Glutamatergic neuron (in vitro differentiated cells): ENCODE data around the gene PTGR1. TPM values are rescaled to one million over a fixed set of nuclear protein-coding genes. Genes with fewer than 3 reads are reported as not detected.
A peak's percentile ranks its signal among the peaks of the same experiment; 100 is the strongest.

Experiments
- DNase-seq: peaks from one replicate; pipeline ENCODE4 v3.0.0; 2022
- H3K27ac Mint-ChIP-seq: one replicate; pipeline ENCODE4 v1.8.0; 2020; ENCODE audit warnings: mild to moderate bottlenecking, mixed read lengths, inconsistent platforms; ENCODE audit not compliant: unreplicated experiment
- H3K27me3 Mint-ChIP-seq: one replicate; pipeline ENCODE4 v1.8.0; 2020; ENCODE audit warnings: mild to moderate bottlenecking, moderate library complexity, mixed read lengths, inconsistent platforms; ENCODE audit not compliant: unreplicated experiment
- H3K36me3 Mint-ChIP-seq: one replicate; pipeline ENCODE4 v1.8.0; 2020; ENCODE audit warnings: mild to moderate bottlenecking, mixed read lengths, inconsistent platforms; ENCODE audit not compliant: unreplicated experiment
- H3K4me1 Mint-ChIP-seq: one replicate; pipeline ENCODE4 v1.8.0; 2020; ENCODE audit warnings: mild to moderate bottlenecking, low read depth, mixed read lengths, inconsistent platforms; ENCODE audit not compliant: unreplicated experiment
- H3K4me3 Mint-ChIP-seq: one replicate; pipeline ENCODE4 v1.8.0; 2020; ENCODE audit warnings: mild to moderate bottlenecking, mixed read lengths, inconsistent platforms; ENCODE audit not compliant: unreplicated experiment
- H3K9me3 Mint-ChIP-seq: one replicate; pipeline ENCODE4 v1.8.0; 2020; ENCODE audit warnings: mild to moderate bottlenecking, moderate library complexity, mixed read lengths, inconsistent platforms; ENCODE audit not compliant: unreplicated experiment
- long read RNA-seq: library from polyadenylated mRNA; unstranded; transcript quantifications from one replicate; pipeline ENCODE4 v2.0.0, GENCODE V29; 2020; ENCODE audit not compliant: unreplicated experiment
- total RNA-seq: library from RNA; stranded (reverse); fragmentation: NEBNext Ultra II Directional; extraction: Animal tissue kit (Norgen Biotek cat#: 25700); gene quantifications from one replicate; pipeline ENCODE4 v1.2.1, GENCODE V29; 2021; ENCODE audit not compliant: unreplicated experiment
- TF ChIP-seq, protein P1 (sequence below): fragments of 200-600 bp; sonication (generic); IDR thresholded peaks from one replicate; pipeline ENCODE4 v1.5.0; 2021; ENCODE audit not compliant: partially characterized antibody, unreplicated experiment

The PTGR1 gene
- 23.4 TPM for total RNA-seq
- long read RNA-seq, transcript PTGR1-205 (10 exons, 1,407 nt) = major isoform, 22 of 41 reads
- long read RNA-seq, transcript PTGR1-201 (10 exons, 1,223 nt) = minor isoform, 12 of 41 reads
- long read RNA-seq, partial matches to known transcripts = 0 of 41 reads
- long read RNA-seq, other reads (novel, unspliced or antisense) = 3 of 41 reads

DNA sequence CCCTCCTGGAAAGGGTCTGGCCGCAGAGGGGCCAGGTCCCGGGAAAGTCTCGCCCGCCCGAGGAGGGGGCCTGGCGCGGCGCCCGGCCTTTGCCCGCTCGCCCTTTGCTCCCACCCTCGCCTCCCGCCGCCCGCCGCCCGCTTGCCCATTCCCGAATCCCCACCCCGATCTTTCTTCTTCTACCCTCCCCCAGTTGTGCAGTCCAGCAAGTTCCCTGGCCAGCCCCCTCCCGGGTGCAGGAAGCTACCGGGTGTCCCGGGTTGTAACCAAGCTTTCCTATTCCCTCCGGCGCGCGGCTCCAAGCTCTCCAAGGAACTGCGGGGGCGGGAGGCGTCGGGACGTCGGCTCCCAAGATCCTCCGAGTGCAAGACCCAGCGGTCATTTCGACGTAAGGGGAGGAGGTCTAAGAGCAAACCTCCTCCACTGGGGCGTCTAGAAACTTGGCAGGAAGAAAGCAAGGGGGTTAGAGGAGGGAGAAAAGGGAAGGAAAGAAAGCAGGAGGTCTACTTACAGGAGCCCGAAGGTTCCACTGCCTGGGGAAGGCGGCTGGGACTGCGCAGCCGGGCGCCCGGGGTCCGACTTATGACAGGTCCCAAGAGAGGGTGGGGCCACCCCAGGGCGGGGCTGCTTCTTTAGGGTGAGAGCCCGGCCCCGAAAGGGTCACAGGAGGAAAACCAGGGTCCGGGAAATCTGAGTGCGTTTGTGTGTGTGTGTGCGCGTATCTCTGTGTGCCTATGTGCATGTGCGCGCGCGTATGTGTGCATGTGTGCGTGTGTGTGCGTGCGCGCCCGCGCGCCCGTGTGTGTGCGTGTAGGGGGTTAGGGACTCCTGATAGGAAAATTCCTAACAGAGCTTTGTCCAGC lies at the start of gene PTGR1:
TSS of gene PTGR1 (minus strand) at position 556 of the 863 bp plus-strand sequence. CDS start 2,225 bp downstream, outside the sequence.
- TF ChIP-seq, protein P1, sequence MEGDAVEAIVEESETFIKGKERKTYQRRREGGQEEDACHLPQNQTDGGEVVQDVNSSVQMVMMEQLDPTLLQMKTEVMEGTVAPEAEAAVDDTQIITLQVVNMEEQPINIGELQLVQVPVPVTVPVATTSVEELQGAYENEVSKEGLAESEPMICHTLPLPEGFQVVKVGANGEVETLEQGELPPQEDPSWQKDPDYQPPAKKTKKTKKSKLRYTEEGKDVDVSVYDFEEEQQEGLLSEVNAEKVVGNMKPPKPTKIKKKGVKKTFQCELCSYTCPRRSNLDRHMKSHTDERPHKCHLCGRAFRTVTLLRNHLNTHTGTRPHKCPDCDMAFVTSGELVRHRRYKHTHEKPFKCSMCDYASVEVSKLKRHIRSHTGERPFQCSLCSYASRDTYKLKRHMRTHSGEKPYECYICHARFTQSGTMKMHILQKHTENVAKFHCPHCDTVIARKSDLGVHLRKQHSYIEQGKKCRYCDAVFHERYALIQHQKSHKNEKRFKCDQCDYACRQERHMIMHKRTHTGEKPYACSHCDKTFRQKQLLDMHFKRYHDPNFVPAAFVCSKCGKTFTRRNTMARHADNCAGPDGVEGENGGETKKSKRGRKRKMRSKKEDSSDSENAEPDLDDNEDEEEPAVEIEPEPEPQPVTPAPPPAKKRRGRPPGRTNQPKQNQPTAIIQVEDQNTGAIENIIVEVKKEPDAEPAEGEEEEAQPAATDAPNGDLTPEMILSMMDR = no peak
- peak; percentile 72 for DNase-seq
- Mint-ChIP-seq H3K4me3 (peak within 1 kb of the TSS; percentile 99), H3K36me3 (no peaks in the 10 kb centered on the region), H3K27me3 (peaks cover 2% of the 10 kb centered on the region), H3K4me1 (peaks cover 2% of the 10 kb centered on the region), H3K27ac (peak within 1 kb of the TSS; percentile 86), H3K9me3 (peaks cover 6% of the 10 kb centered on the region)

DNA sequence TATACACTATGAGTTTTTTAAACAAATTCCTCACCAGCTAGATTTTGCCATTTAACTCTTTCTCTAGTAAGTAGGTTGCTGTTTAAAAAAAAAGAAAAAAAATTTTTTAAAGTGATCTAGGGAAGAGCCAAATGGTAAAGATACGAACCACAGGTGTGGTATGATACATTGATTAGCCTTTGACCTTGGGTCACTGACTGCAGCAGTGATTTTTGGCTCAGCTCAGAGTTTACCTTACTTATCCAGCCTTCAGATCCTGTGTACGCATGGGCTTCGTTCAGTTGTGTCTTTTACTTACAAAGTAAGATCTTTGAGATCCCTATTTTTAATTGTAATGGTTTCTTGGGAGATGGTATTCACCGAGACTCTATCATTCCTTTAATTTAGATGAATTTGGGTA lies 49.6 kb upstream of the PTGR1 start:
- TF ChIP-seq, protein P1 = no peak
- H3K36me3 Mint-ChIP-seq = no peaks in the 10 kb centered on the region
- no peak overlapping the region for H3K4me3 Mint-ChIP-seq
- H3K27ac Mint-ChIP-seq = no peak overlapping the region
- no peaks in the 10 kb centered on the region for H3K4me1 Mint-ChIP-seq
- no peaks in the 10 kb centered on the region for H3K9me3 Mint-ChIP-seq
- H3K27me3 Mint-ChIP-seq = no peaks in the 10 kb centered on the region
- DNase-seq = no peak

DNA sequence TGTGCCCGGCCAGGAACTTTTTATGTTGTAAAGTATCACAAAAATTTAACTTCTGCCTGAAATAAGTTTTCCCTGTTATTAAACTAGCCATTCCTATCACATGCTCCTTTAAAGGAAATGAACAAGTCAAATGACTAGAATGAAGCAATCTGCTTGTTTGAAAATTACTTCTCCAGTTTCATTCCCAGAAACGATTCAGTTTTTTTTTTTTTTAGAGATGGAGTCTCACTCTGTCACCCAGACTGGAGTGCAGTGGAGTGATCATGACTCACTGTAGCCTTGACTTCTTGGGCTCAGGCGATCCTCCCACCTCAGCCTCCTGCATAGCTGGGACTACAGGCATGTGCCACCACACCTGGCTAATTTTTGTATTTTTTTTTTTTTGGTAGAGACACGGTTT lies 48.6 kb upstream of the PTGR1 start:
- Mint-ChIP-seq H3K9me3 (no peaks in the 10 kb centered on the region), H3K36me3 (no peaks in the 10 kb centered on the region), H3K4me1 (no peaks in the 10 kb centered on the region), H3K27ac (no peak overlapping the region), H3K4me3 (no peak overlapping the region), H3K27me3 (no peaks in the 10 kb centered on the region)
- DNase-seq = no peak
- TF ChIP-seq, protein P1 = no peak

DNA sequence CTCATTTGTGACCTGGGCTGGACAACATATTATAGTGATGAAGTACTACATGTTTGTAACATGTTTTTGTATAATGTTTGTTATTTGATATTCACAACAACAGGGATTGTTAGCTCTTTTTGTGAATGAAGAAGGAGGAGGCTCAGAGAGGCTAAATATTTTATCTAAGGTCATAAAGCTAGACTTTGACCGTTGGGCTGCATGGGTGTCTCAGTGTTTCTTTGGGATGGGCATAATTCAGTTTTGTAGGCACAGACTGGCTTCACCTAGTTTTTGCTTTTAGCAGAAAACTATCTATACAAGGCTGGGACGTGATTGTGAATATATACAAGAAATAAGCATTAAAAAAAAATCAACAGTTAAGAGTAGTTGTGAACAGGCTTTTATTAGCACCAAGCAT lies 47.0 kb upstream of the PTGR1 start:
- TF ChIP-seq, protein P1 = no peak
- H3K27ac Mint-ChIP-seq = no peak overlapping the region
- DNase-seq = no peak
- no peaks in the 10 kb centered on the region for H3K27me3 Mint-ChIP-seq
- no peak overlapping the region for H3K4me3 Mint-ChIP-seq
- H3K4me1 Mint-ChIP-seq = no peaks in the 10 kb centered on the region
- no peaks in the 10 kb centered on the region for H3K9me3 Mint-ChIP-seq
- H3K36me3 Mint-ChIP-seq = no peaks in the 10 kb centered on the region

DNA sequence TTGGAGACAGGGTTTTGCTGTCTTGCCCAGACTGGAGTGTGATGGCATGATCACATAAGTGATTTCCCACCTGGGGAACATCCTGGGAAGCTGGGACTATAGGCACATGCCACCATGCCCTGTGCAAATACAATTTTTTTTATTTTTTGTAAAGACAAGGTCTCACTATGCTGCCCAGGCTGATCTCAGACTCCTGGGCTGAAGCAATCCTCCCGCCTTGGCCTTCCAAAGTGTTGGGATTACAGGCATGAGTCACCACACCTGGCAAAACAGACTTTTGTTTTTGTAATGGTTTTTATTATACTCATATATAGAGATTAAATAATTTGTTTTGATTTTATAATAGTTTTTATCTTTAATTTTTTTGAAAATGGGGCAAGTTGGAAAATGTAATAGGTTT lies 46.4 kb upstream of the PTGR1 start:
- H3K36me3 Mint-ChIP-seq = no peaks in the 10 kb centered on the region
- H3K4me3 Mint-ChIP-seq = no peak overlapping the region
- TF ChIP-seq, protein P1 = no peak

More for the DNA sequence above, 46.4 kb upstream of the PTGR1 start:
- Mint-ChIP-seq H3K27me3 (no peaks in the 10 kb centered on the region), H3K27ac (no peak overlapping the region), H3K9me3 (no peaks in the 10 kb centered on the region), H3K4me1 (no peaks in the 10 kb centered on the region)
- DNase-seq = no peak
